Vagina (tissue), 2 donors: ENCODE results near the gene SERPINB2.

ENCODE experiments used
- CTCF ChIP-seq, 3 experiments: fragments of 450-650 bp in 2 of 3; fragments of 200-600 bp in 1 of 3; sonication (generic) in 1 of 3; IDR thresholded peaks; one replicate each; pipeline ENCODE4 v1.5.1; 2017 to 2019; ENCODE audit warnings: antibody characterized with exemption in 3 of 3, mild to moderate bottlenecking in 2 of 3, moderate library complexity in 2 of 3
- POLR2A ChIP-seq, 2 donors: fragments of 450-650 bp; IDR thresholded peaks; one replicate each; pipeline ENCODE4 v1.6.1; 2017; ENCODE audit warnings: antibody characterized with exemption in 2 of 2, mild to moderate bottlenecking in 2 of 2, moderate library complexity in 2 of 2

- TF ChIP-seq CTCF (IDR thresholded peaks at IDR 0.05) (peak; percentile 42 to 65 (median 53)), POLR2A (IDR thresholded peaks at IDR 0.05) (no peak)
These were observed 48.8 kb downstream of the SERPINB2 start for GRCh38 chr18:63936156-63936931.
